Stomach (tissue), 9 donors: ENCODE results near the gene ZNF18. TPM values are rescaled to one million over a fixed set of nuclear protein-coding genes. Genes with fewer than 3 reads are reported as not detected.

Experiments
- DNase-seq, 2 donors: peaks; one replicate each; pipeline versions ENCODE4 v3.0.0 to v3.0.0-alpha.2; 2013 to 2019
- H3K27ac ChIP-seq, 5 donors: fragments of 200-600 bp in 4 of 5; sonication (generic) in 4 of 5; one replicate each; pipeline ENCODE4 v1.5.1; 2013 to 2019; ENCODE audit warnings: mild to moderate bottlenecking in 1 of 5, moderate library complexity in 1 of 5
- H3K27me3 ChIP-seq, 3 donors: fragments of 200-600 bp; sonication (generic); one replicate each; pipeline ENCODE4 v1.5.1; 2017 to 2019; ENCODE audit warnings: mixed run types in 1 of 3
- H3K36me3 ChIP-seq, 4 donors: fragments of 200-600 bp; sonication (generic); 1 replicate in 3 of 4; 2 replicates in 1 of 4; pipeline ENCODE4 v1.5.1; 2016 to 2019
- H3K4me1 ChIP-seq, 4 donors: fragments of 200-600 bp; sonication (generic); one replicate each; pipeline ENCODE4 v1.5.1; 2016 to 2019
- H3K4me3 ChIP-seq, 4 donors: fragments of 200-600 bp; sonication (generic) in 3 of 4; one replicate each; pipeline ENCODE4 v1.5.1; 2016 to 2019; ENCODE audit warnings: mild to moderate bottlenecking in 1 of 4
- H3K9me3 ChIP-seq, 4 donors: fragments of 200-600 bp; sonication (generic); one replicate each; pipeline ENCODE4 v1.5.1; 2016 to 2019
- CTCF ChIP-seq, 7 experiments: fragments of 450-650 bp in 4 of 7; fragments of 200-600 bp in 3 of 7; sonication (generic) in 3 of 7; IDR thresholded peaks; one replicate each; pipeline ENCODE4 v1.5.1; 2016 to 2019; ENCODE audit warnings: antibody characterized with exemption in 7 of 7, control low read depth in 2 of 7, mild to moderate bottlenecking in 1 of 7
- EP300 ChIP-seq: sonication (generic); formaldehyde crosslinking; IDR thresholded peaks from one replicate; pipeline ENCODE4 v1.6.1; 2017; ENCODE audit warnings: antibody characterized with exemption
- POLR2A ChIP-seq, 4 donors: fragments of 450-650 bp; IDR thresholded peaks; one replicate each; pipeline ENCODE4 v1.6.1; 2016; ENCODE audit warnings: antibody characterized with exemption in 4 of 4, control low read depth in 2 of 4, mild to moderate bottlenecking in 1 of 4, moderate library complexity in 1 of 4
- POLR2AphosphoS5 ChIP-seq, 3 donors: sonication (generic); formaldehyde crosslinking; IDR thresholded peaks; one replicate each; pipeline ENCODE4 v1.6.1; 2016; ENCODE audit warnings: antibody characterized with exemption in 3 of 3
- WGBS, 5 donors: extraction: QIAGEN DNeasy Blood & Tissue Kit in 3 of 5; methylation state at CpG; one replicate each; pipeline versions ENCODE4 v1.1.5 to v1.1.7; 2013 to 2018; 5-methylcytosine and 5-hydroxymethylcytosine counted together
- intact Hi-C: fragments of 100-400 bp; cut with DNase I; formaldehyde crosslinking; loops from one replicate; pipeline ENCODE4 v1.15.1; 2023; ENCODE audit warnings: low total_unique reads
- polyA plus RNA-seq, 3 donors: library from polyadenylated mRNA; stranded (reverse); fragments of 200-250 nt; gene quantifications; one replicate each; pipeline ENCODE4 v1.2.3, GENCODE V29; 2013
- total RNA-seq, 5 donors: library from RNA; depleted of rRNA; stranded (reverse); fragments of >200 nt; gene quantifications; one replicate each; pipeline versions ENCODE4 v1.1.0 to v1.2.3, GENCODE V29; 2014 to 2016
- donor health status: healthy with polysubstance abuse.
- donor health status: Bipolar disorder and iron deficiency.
- donor health status: healthy.

The ZNF18 gene
- total and polyA plus RNA-seq, 8 donors, result 3.7 to 13.2 (median 6.7) TPM; not detected in 1

- Histone ChIP-seq H3K4me1 (peaks cover 0 to 20% (median 15%) of the 10 kb centered on the region in 4 donors), H3K27me3 (no peaks in the 10 kb centered on the region)
- intact Hi-C loops, result no loop called here
Observed at GRCh38 chr17:11999696-12000095, 2.4 kb upstream of the ZNF18 start.

GRCh38 chr17:11997972-11998233 is 628 bp upstream of the ZNF18 start:
- no peak for DNase-seq
- Histone ChIP-seq H3K36me3 (no peaks in the 10 kb centered on the region), H3K4me1 (peaks cover 0 to 20% (median 15%) of the 10 kb centered on the region in 4 donors), H3K27me3 (no peaks in the 10 kb centered on the region), H3K4me3 (peak overlapping the region; percentile 71 to 96 (median 82)), H3K27ac (peak overlapping the region; percentile 79 to 96 (median 94)), H3K9me3 (no peaks in the 10 kb centered on the region)
- intact Hi-C loops, result no loop called here
- WGBS, 5 donors, result 53 to 71% (median 62%) methylated on average over 4 of the region's 4 CpGs
- TF ChIP-seq EP300 (no peak), POLR2A (IDR thresholded peaks at IDR 0.05) (no peak), POLR2AphosphoS5 (IDR thresholded peaks at IDR 0.05) (no peak), CTCF (IDR thresholded peaks at IDR 0.05) (no peak)

More at GRCh38 chr17:11999696-12000095, 2.4 kb upstream of the ZNF18 start:
- Histone ChIP-seq H3K4me3 (no peak overlapping the region), H3K27ac (no peak overlapping the region), H3K36me3 (no peaks in the 10 kb centered on the region), H3K9me3 (no peaks in the 10 kb centered on the region)
- TF ChIP-seq CTCF (IDR thresholded peaks at IDR 0.05), result no peak
- TF ChIP-seq EP300, result no peak
- TF ChIP-seq POLR2AphosphoS5 (IDR thresholded peaks at IDR 0.05), result no peak
- TF ChIP-seq POLR2A (IDR thresholded peaks at IDR 0.05), result no peak
- 86 to 95% (median 92%) methylated on average over 5 of the region's 5 CpGs for WGBS, 5 donors
- no peak for DNase-seq

GRCh38 chr17:11996722-11997146 is 541 bp downstream of the ZNF18 start:
- H3K27me3 ChIP-seq, result no peaks in the 10 kb centered on the region
- peak overlapping the region; percentile 71 to 96 (median 82) for H3K4me3 ChIP-seq
- H3K27ac ChIP-seq, result peak overlapping the region; percentile 90 to 96 (median 94)
- TF ChIP-seq POLR2A (IDR thresholded peaks at IDR 0.05) (no peak), CTCF (IDR thresholded peaks at IDR 0.05) (peak in 1 of 7 experiments; percentile 9), EP300 (no peak), POLR2AphosphoS5 (IDR thresholded peaks at IDR 0.05) (no peak)
- peaks cover 0 to 12% (median 11%) of the 10 kb centered on the region in 4 donors for H3K36me3 ChIP-seq
- WGBS, 5 donors, result 0 to 3% (median 0%) methylated on average over 13 to 14 of the region's 14 CpGs
- peak; percentile 44 to 69 for DNase-seq
- peaks cover 0 to 20% (median 15%) of the 10 kb centered on the region in 4 donors for H3K4me1 ChIP-seq
- intact Hi-C loops, result no loop called here
- no peaks in the 10 kb centered on the region for H3K9me3 ChIP-seq

- intact Hi-C loops, result no loop called here
- Histone ChIP-seq H3K4me1 (peaks cover 0 to 22% (median 13%) of the 10 kb centered on the region in 4 donors), H3K4me3 (no peak overlapping the region), H3K9me3 (no peaks in the 10 kb centered on the region), H3K36me3 (peaks cover 0 to 52% (median 44%) of the 10 kb centered on the region in 4 donors), H3K27me3 (no peaks in the 10 kb centered on the region), H3K27ac (no peak overlapping the region)
- no peak for TF ChIP-seq CTCF (IDR thresholded peaks at IDR 0.05)
- no peak for TF ChIP-seq POLR2A (IDR thresholded peaks at IDR 0.05)
- no peak for TF ChIP-seq EP300
- DNase-seq, result no peak
- WGBS, 5 donors, result 67 to 74% (median 72%) methylated on average over 4 of the region's 4 CpGs
Observed at GRCh38 chr17:11991461-11991860, 5.8 kb downstream of the ZNF18 start.
